DMS 273 (cell line): ENCODE measurements around the gene RNU6-9.
"Not testable (repeated sequence)": the region's sequence is repeated elsewhere in the genome, so short reads cannot be mapped to it uniquely, and the experiment has no call there.

ENCODE experiments used
- DNase-seq: peaks from one replicate; lab custom pipeline; 2025; ENCODE audit not compliant: unreplicated experiment; lab: John Stamatoyannopoulos, UW

RNU6-9 gene

GRCh38 chr19:877992-878660 is 15.2 kb upstream of the RNU6-9 start:
- DNase-seq: not testable (repeated sequence)

GRCh38 chr19:878751-879561 is 14.3 kb upstream of the RNU6-9 start:
- not testable (repeated sequence) for DNase-seq

GRCh38 chr19:879711-880438 is 13.4 kb upstream of the RNU6-9 start:
- no peak for DNase-seq

GRCh38 chr19:881385-882071 is 11.8 kb upstream of the RNU6-9 start:
- no peak for DNase-seq

- DNase-seq: no peak
These were observed 10.3 kb upstream of the RNU6-9 start for GRCh38 chr19:882871-883497.

- DNase-seq: peak; percentile 76
These were observed 9.5 kb upstream of the RNU6-9 start for GRCh38 chr19:883661-884211.

- no peak for DNase-seq
These were observed 8.7 kb upstream of the RNU6-9 start for GRCh38 chr19:884420-885211.

- no peak for DNase-seq
These were observed 7.6 kb upstream of the RNU6-9 start for GRCh38 chr19:885536-886224.

GRCh38 chr19:887072-887471 is 6.2 kb upstream of the RNU6-9 start:
- DNase-seq: peak; percentile 59

GRCh38 chr19:887599-887998 is 5.7 kb upstream of the RNU6-9 start:
- no peak for DNase-seq

GRCh38 chr19:888581-889385 is 4.5 kb upstream of the RNU6-9 start:
- no peak for DNase-seq

- no peak for DNase-seq
These were observed 3.5 kb upstream of the RNU6-9 start for GRCh38 chr19:889662-890295.

- DNase-seq: no peak
These were observed 2.5 kb upstream of the RNU6-9 start for GRCh38 chr19:890831-891230.

GRCh38 chr19:891421-892200 is 1.7 kb upstream of the RNU6-9 start:
- DNase-seq: not testable (repeated sequence)

GRCh38 chr19:892243-892893 is 916 bp upstream of the RNU6-9 start:
- peak; percentile 63 for DNase-seq

- no peak for DNase-seq
These were observed 3.1 kb downstream of the RNU6-9 start for GRCh38 chr19:896434-896833.

GRCh38 chr19:896999-897398 is 3.7 kb downstream of the RNU6-9 start:
- DNase-seq: no peak
